ENCODE data around the gene GPRC5D.

DNA sequence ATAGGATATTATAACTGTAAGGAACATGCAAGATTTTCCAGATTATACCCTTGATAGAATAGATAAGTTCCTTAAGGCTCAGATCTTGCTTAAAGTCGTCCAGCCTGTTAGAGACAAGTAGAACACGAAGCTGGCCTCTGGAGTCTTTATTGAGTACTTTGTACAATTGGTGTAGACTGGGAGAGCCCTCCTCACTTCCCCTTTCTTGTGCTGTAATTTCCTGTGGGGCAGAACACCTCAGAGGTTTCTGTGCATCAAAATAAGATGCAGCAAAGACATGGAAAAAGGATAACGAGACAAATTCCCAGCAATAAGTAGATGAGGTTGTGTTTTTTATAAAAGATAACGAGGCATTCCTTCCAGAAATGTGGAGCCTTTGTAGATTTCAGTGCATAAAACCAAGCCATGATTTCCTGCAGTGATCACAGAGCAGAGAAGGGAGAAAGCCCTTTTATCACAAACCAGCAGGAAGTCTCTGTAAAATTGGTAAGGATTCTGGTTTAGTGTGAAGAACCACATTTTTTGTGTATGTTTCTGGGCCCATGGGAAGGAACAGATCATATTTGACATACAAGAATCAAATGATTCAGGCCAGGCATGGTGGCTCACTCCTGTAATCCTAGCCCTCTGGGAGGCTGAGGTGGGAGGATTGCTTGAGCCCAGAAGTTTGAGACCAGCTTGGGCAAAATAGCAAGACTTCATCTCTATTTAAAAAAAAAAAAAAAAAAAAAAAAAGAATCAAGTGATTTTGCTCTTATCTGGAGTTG, 42.6 kb downstream of the GPRC5D start:
- no peak for TF ChIP-seq POLR2AphosphoS5 (IDR thresholded peaks at IDR 0.05; ENCODE audit: low read depth, low read length)
- TF ChIP-seq POLR2A (IDR thresholded peaks at IDR 0.05; ENCODE audit: low read depth, low read length): no peak
- no peak for TF ChIP-seq TAF1 (IDR thresholded peaks at IDR 0.05; ENCODE audit: low read depth, low read length)
- TF ChIP-seq PAX5 (IDR thresholded peaks at IDR 0.05; ENCODE audit: insufficient read depth, low read length, severe bottlenecking): no peak
- peak; percentile 96 for TF ChIP-seq SPI1 (IDR thresholded peaks at IDR 0.05; ENCODE audit: low read depth, low read length)
- no peak for TF ChIP-seq POU2F2 (IDR thresholded peaks at IDR 0.05; ENCODE audit: low read depth, low read length)

Measured in GM12891 (cell line).